Activated T-helper 1 cell treated with Interleukin-2 at 50 U/mL for 16 hours (primary cell): ENCODE measurements around the gene PSD4.
A peak's percentile ranks its signal among the peaks of the same experiment; 100 is the strongest.

ENCODE experiments used
- DNase-seq: peaks from one replicate; pipeline ENCODE4 v3.0.0-alpha.2; 2020; ENCODE audit warnings: low read depth

PSD4 gene

GRCh38 chr2:113184531-113185230 is 10.9 kb downstream of the PSD4 start:
- no peak for DNase-seq

- no peak for DNase-seq
Observed at GRCh38 chr2:113185664-113186432, 12.1 kb downstream of the PSD4 start.

DNA sequence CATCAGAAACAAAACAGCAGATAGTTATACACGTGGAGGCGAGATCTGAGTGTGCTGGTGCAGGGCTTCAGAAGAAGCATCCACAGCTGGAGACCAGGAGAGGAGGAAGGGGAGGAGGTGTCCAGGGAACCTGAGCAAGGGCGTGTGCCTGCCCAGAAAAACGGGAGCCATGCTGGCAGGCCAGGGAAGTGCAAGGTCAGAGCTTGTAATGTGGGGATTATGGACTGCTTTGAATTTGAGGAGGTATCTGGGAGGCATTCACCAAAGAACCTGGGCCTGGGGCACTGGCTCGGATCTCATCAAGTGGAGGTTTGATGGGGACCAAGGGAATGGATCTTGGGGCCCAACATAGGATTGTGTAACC is 12.6 kb downstream of the PSD4 start:
- no peak for DNase-seq

DNA sequence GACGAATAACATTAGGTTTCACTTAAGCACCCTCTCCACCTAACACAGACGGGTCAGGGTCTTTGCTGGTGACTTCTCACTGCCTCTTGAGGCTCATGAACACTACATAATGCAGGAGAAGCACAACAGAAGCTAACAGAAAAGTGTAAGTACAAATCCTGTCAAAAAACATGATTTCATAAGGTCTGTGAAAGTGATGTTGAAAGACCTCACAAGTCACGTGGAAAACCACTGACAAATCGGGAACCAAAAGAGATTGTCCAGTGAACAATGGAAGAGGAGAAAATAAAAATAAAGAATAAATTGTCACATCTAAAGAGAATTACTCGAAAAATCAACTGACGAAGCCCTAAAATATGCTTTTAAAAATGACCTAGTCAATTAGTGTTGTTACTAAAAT is 14.0 kb downstream of the PSD4 start:
- DNase-seq: no peak

DNA sequence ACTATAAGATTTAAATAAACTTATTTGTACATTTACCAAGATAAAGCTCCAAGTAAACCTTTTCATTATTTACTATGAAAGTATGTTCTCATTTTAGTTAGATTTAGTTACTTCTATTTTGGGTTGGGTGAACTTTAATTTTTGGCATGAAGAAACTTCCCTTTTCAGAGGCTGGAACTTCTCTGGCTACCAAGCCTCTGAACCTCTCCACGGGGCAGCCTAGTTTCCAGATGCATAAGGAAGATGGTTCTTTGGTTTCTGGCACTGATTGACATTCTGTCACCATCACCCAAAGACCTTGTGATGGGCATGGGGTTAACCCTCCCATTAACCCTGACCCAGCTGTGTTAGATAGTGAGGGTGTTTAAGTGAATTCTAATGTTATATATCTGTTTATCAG is 17.1 kb downstream of the PSD4 start:
- DNase-seq: no peak

DNA sequence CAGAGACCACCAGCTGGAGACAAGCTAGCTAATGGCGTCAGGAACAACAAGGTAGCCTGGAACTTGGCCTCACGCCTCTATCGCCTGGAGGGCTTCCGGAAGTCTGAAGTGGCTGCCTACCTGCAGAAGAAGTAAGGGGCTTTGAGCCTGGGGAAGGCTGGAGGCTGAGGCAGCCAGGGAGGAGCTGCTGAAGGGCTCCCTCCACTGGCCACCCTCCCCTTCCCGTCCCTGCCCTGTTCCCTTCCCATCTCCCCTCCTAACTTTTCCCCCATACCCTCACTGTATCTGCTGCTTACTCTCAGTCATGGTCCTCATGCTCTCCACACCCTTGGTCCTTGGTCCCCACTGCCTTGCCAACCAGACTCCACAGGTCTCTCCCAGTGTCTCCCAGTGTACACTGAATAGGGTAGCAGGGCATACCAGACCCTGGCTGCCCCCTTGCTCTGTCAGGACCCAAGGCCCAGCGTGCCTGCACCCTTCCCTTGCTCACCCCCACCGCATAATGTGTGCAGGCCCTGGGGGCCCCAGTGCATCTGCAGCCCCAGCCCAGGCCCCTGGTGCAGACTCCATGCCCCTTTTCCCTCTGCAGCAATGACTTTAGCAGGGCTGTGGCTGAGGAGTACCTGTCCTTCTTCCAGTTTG is 18.8 kb downstream of the PSD4 start:
- no peak for DNase-seq

DNA sequence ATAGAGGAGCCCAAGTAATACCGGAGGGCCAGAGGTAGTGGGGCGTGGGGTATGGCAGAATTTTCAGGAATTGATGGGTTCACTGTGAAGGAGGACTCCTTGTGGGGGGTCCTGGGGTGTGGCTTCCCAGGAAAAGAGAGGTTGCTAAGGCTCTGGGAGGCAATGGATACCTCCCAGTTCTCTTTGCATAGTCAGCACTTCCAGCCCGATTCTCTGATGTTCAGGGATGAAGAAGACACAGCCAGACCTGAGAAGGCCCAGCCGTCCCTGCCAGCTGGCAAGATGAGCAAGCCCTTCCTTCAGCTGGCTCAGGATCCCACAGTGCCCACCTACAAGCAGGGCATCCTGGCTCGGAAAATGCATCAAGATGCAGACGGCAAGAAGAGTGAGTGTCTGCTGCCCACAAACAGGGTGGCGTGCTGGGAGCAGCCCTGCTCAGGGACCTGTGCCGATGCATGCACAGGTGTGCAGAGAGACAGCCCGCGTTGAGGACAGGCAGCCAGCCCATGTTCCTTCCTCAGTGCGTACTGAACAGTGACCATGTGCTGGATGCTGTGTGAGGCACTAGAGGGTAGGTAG is 22.2 kb downstream of the PSD4 start:
- DNase-seq: no peak

- no peak for DNase-seq
Observed at GRCh38 chr2:113196839-113197238, 23.1 kb downstream of the PSD4 start.

- DNase-seq: no peak
Observed at GRCh38 chr2:113197347-113198047, 23.7 kb downstream of the PSD4 start.

GRCh38 chr2:113198048-113198789 is 24.4 kb downstream of the PSD4 start:
- no peak for DNase-seq

DNA sequence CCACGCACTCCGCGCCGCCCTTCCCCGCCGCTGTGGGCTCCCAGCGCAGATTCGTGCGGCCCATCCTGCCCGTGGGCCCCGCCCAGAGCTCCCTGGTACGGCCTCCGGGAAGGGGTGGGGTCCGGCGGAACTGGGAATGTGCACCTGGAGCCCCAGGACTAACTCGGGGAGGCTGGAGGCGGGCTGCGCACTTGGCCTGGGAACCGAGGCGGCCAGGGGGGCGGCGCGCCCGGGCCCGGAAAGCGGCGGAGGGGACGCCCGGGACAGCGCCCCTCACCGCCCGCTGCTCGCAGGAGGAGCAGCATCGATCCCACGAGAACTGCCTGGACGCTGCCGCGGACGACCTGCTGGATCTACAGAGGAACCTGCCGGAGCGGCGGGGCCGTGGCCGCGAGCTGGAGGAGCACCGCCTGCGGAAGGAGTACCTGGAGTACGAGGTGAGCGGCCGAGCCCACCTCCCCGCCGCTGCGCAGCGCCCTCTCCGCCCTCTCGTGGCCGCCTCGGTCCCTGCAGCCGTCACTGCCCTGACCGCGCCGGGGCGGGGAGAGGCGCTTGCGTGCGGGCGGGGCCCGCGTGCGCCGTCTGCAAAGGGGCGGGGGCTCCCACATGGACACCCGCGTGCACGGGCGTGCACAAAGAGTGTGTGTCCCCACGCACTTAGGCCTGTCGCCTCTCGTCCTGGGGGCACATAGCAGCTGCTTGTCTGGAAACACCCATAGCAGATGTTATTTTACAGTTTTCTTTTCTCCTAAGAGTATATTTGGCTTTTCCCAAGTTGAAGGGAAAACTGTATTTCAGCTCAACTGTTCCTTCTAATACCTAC is 25.2 kb downstream of the PSD4 start:
- DNase-seq: peak; percentile 55

GRCh38 chr2:113200236-113200635 is 26.5 kb downstream of the PSD4 start:
- no peak for DNase-seq

GRCh38 chr2:113200736-113201490 is 27.1 kb downstream of the PSD4 start:
- DNase-seq: no peak

- no peak for DNase-seq
Observed at GRCh38 chr2:113201496-113202304, 27.9 kb downstream of the PSD4 start.

GRCh38 chr2:113202305-113203216 is 28.8 kb downstream of the PSD4 start:
- no peak for DNase-seq

DNA sequence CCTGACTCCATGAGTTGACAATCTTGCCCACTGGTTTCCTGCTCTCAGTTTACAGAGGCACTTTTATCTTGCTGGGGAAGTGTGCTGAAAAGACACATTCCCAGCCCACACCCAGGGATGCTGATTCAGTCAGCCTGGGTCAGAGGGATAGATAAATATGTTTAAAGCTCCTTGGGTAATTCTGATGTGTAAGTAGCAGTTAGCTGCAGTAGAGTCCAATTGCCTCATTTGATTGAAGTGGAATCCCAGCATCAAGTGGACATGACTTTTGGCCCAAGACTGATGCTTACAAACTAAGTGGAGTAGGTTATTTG is 29.4 kb downstream of the PSD4 start:
- no peak for DNase-seq

GRCh38 chr2:113203901-113204519 is 30.2 kb downstream of the PSD4 start:
- DNase-seq: peak; percentile 57

GRCh38 chr2:113206251-113206650 is 32.5 kb downstream of the PSD4 start:
- DNase-seq: no peak
